SK-N-SH treated with all-trans-retinoic acid at 6 μM for 48 hours (cell line): ENCODE measurements around the gene PTPRD.

Experiments
- CREB5 ChIP-seq: fragments of 250-450 bp; sonication (Bioruptor Pico); IDR thresholded peaks from 2 replicates; pipeline ENCODE4 v1.5.1; 2020; ENCODE audit warnings: low read depth, mild to moderate bottlenecking, moderate library complexity
- CSDC2 ChIP-seq: fragments of 250-450 bp; sonication (Bioruptor Pico); IDR thresholded peaks from 2 replicates; pipeline ENCODE4 v1.5.0; 2020; ENCODE audit warnings: mild to moderate bottlenecking, moderate library complexity
- ISL1 ChIP-seq: fragments of 250-450 bp; sonication (Bioruptor Pico); IDR thresholded peaks from 2 replicates; pipeline ENCODE4 v2.1.2; 2022; ENCODE audit warnings: mild to moderate bottlenecking, moderate library complexity
- PATZ1 ChIP-seq: fragments of 250-450 bp; sonication (Bioruptor Pico); IDR thresholded peaks from 2 replicates; pipeline ENCODE4 v1.8.0; 2020; ENCODE audit warnings: mild to moderate bottlenecking, moderate library complexity, borderline replicate concordance
- SNAI2 ChIP-seq: fragments of 250-450 bp; sonication (Bioruptor Pico); IDR thresholded peaks from 2 replicates; pipeline ENCODE4 v1.5.0; 2020; ENCODE audit warnings: mild to moderate bottlenecking, moderate library complexity
- ZFP3 ChIP-seq: fragments of 250-450 bp; sonication (Bioruptor Pico); IDR thresholded peaks from 2 replicates; pipeline ENCODE4 v1.5.0; 2020; ENCODE audit warnings: mild to moderate bottlenecking, moderate library complexity

- no peak for TF ChIP-seq PATZ1 (CRISPR knock-in tag)
- TF ChIP-seq CREB5 (CRISPR knock-in tag) = no peak
- no peak for TF ChIP-seq CSDC2 (CRISPR knock-in tag)
- TF ChIP-seq ZFP3 (CRISPR knock-in tag) = no peak
- TF ChIP-seq SNAI2 = no peak
- TF ChIP-seq ISL1 (CRISPR knock-in tag) = no peak
Measured at GRCh38 chr9:8389531-8389930, 2223.3 kb downstream of the PTPRD start.
